Uterus (tissue), 4 donors: ENCODE data around the gene KLK3. TPM values are rescaled to one million over a fixed set of nuclear protein-coding genes. Genes with fewer than 3 reads are reported as not detected.

Source experiments
- DNase-seq, 2 donors: peaks; one replicate each; pipeline ENCODE4 v3.0.0-alpha.2; 2019 to 2020
- H3K27ac ChIP-seq, 2 donors: fragments of 200-600 bp; sonication (generic); 1 replicate in 1 of 2; 2 replicates in 1 of 2; pipeline ENCODE4 v1.5.1; 2016 to 2018
- H3K27me3 ChIP-seq, 2 donors: fragments of 200-600 bp; sonication (generic); one replicate each; pipeline ENCODE4 v1.5.1; 2018 to 2019; ENCODE audit warnings: control low read depth in 1 of 2
- H3K36me3 ChIP-seq, 2 donors: fragments of 200-600 bp; sonication (generic); one replicate each; pipeline ENCODE4 v1.5.1; 2019; ENCODE audit warnings: control low read depth in 1 of 2
- H3K4me1 ChIP-seq, 2 donors: fragments of 200-600 bp; sonication (generic); one replicate each; pipeline ENCODE4 v1.5.1; 2018 to 2019; ENCODE audit warnings: control low read depth in 1 of 2
- H3K4me3 ChIP-seq, 2 donors: fragments of 200-600 bp; sonication (generic); 1 replicate in 1 of 2; 2 replicates in 1 of 2; pipeline ENCODE4 v1.5.1; 2018 to 2019; ENCODE audit warnings: mild to moderate bottlenecking in 1 of 2
- H3K9me3 ChIP-seq, 2 donors: fragments of 200-600 bp; sonication (generic); one replicate each; pipeline ENCODE4 v1.5.1; 2019; ENCODE audit warnings: control low read depth in 1 of 2
- POLR2A ChIP-seq, 2 donors: fragments of 450-650 bp; IDR thresholded peaks; one replicate each; pipeline ENCODE4 v1.6.1; 2016; ENCODE audit warnings: antibody characterized with exemption in 2 of 2, mild to moderate bottlenecking in 1 of 2, moderate library complexity in 1 of 2
- intact Hi-C: fragments of 100-400 bp; cut with DNase I; formaldehyde crosslinking; loops from one replicate; pipeline ENCODE4 v1.15.1; 2023; ENCODE audit warnings: low total_unique reads
- total RNA-seq, 4 donors: library from RNA; depleted of rRNA in 3 of 4; stranded (reverse); fragments of >200 nt in 3 of 4; gene quantifications; one replicate each; pipeline versions ENCODE4 v1.1.0 to v1.2.4, GENCODE V29; 2014 to 2023
- TF ChIP-seq, protein P1 (sequence below), 4 experiments: fragments of 200-600 bp in 2 of 4; fragments of 450-650 bp in 2 of 4; sonication (generic) in 2 of 4; IDR thresholded peaks; one replicate each; pipeline ENCODE4 v1.5.1; 2016 to 2019; ENCODE audit warnings: antibody characterized with exemption in 4 of 4, mild to moderate bottlenecking in 2 of 4, moderate library complexity in 1 of 4
- donor health status: DM: yes; HTN: yes; CAD: no.

Gene KLK3
- total RNA-seq, 4 donors from 2014 or later: 1.4 TPM; not detected in 3

DNA sequence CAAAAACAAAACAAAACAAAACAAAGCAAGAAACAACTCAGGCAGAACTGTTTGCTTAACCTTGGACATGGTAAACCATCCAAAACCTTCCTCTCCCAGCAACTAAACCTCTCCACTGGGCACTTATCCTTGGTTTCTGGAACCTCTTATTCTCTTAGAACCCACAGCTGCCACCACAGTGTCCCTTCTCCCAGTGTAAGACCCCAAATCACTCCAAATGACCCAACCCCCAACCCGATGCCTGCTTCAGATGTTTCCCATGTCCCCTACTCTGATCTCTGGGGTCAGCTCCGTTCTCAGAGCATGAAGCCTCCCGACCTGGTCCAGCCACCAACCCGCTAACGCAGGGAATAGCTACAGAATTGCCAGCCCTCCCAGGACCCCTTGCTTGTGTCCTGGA, 19.5 kb downstream of the KLK3 start:
- H3K4me1 ChIP-seq: no peaks in the 10 kb centered on the region
- intact Hi-C loops: no loop called here
- H3K4me3 ChIP-seq: no peak overlapping the region
- H3K27ac ChIP-seq: no peak overlapping the region
- TF ChIP-seq POLR2A (IDR thresholded peaks at IDR 0.05): no peak
- TF ChIP-seq, protein P1, sequence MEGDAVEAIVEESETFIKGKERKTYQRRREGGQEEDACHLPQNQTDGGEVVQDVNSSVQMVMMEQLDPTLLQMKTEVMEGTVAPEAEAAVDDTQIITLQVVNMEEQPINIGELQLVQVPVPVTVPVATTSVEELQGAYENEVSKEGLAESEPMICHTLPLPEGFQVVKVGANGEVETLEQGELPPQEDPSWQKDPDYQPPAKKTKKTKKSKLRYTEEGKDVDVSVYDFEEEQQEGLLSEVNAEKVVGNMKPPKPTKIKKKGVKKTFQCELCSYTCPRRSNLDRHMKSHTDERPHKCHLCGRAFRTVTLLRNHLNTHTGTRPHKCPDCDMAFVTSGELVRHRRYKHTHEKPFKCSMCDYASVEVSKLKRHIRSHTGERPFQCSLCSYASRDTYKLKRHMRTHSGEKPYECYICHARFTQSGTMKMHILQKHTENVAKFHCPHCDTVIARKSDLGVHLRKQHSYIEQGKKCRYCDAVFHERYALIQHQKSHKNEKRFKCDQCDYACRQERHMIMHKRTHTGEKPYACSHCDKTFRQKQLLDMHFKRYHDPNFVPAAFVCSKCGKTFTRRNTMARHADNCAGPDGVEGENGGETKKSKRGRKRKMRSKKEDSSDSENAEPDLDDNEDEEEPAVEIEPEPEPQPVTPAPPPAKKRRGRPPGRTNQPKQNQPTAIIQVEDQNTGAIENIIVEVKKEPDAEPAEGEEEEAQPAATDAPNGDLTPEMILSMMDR (IDR thresholded peaks at IDR 0.05): no peak
- H3K9me3 ChIP-seq: no peaks in the 10 kb centered on the region
- DNase-seq: no peak
- no peaks in the 10 kb centered on the region for H3K27me3 ChIP-seq
- no peaks in the 10 kb centered on the region for H3K36me3 ChIP-seq

GRCh38 chr19:50875795-50876422, 21.2 kb downstream of the KLK3 start:
- intact Hi-C loops: no loop called here

GRCh38 chr19:50876456-50876855, 21.7 kb downstream of the KLK3 start:
- Histone ChIP-seq H3K27me3 (no peaks in the 10 kb centered on the region), H3K36me3 (no peaks in the 10 kb centered on the region), H3K9me3 (no peaks in the 10 kb centered on the region), H3K4me1 (no peaks in the 10 kb centered on the region), H3K27ac (no peak overlapping the region), H3K4me3 (no peak overlapping the region)
- no peak for DNase-seq
- intact Hi-C loops: no loop called here
- TF ChIP-seq POLR2A (IDR thresholded peaks at IDR 0.05): no peak
- TF ChIP-seq, protein P1 (IDR thresholded peaks at IDR 0.05): no peak

More at GRCh38 chr19:50875795-50876422, 21.2 kb downstream of the KLK3 start:
- Histone ChIP-seq H3K36me3 (no peaks in the 10 kb centered on the region), H3K4me3 (no peak overlapping the region), H3K27me3 (no peaks in the 10 kb centered on the region), H3K9me3 (no peaks in the 10 kb centered on the region), H3K4me1 (no peaks in the 10 kb centered on the region), H3K27ac (no peak overlapping the region)
- no peak for TF ChIP-seq POLR2A (IDR thresholded peaks at IDR 0.05)
- TF ChIP-seq, protein P1 (IDR thresholded peaks at IDR 0.05): no peak
- no peak for DNase-seq

- H3K27me3 ChIP-seq: no peaks in the 10 kb centered on the region
These were observed 22.6 kb downstream of the KLK3 start for GRCh38 chr19:50877338-50877737.

GRCh38 chr19:50878851-50879250, 24.1 kb downstream of the KLK3 start:
- Histone ChIP-seq H3K4me1 (no peaks in the 10 kb centered on the region), H3K9me3 (no peaks in the 10 kb centered on the region), H3K36me3 (no peaks in the 10 kb centered on the region), H3K27ac (no peak overlapping the region), H3K27me3 (no peaks in the 10 kb centered on the region), H3K4me3 (no peak overlapping the region)
- TF ChIP-seq, protein P1 (IDR thresholded peaks at IDR 0.05): no peak
- TF ChIP-seq POLR2A (IDR thresholded peaks at IDR 0.05): no peak
- intact Hi-C loops: no loop called here
- no peak for DNase-seq

More at GRCh38 chr19:50877338-50877737, 22.6 kb downstream of the KLK3 start:
- DNase-seq: no peak
- H3K4me1 ChIP-seq: no peaks in the 10 kb centered on the region
- intact Hi-C loops: no loop called here
- H3K4me3 ChIP-seq: no peak overlapping the region
- TF ChIP-seq, protein P1 (IDR thresholded peaks at IDR 0.05): no peak
- no peak for TF ChIP-seq POLR2A (IDR thresholded peaks at IDR 0.05)
- H3K27ac ChIP-seq: no peak overlapping the region
- no peaks in the 10 kb centered on the region for H3K9me3 ChIP-seq
- H3K36me3 ChIP-seq: no peaks in the 10 kb centered on the region
